Measurements from ENCODE around the gene ARID5A. TPM values are rescaled to one million over a fixed set of nuclear protein-coding genes. Genes with fewer than 3 reads are reported as not detected.

Gene ARID5A
- polyA plus RNA-seq, 1 donor from 2014 or later = not detected

DNA sequence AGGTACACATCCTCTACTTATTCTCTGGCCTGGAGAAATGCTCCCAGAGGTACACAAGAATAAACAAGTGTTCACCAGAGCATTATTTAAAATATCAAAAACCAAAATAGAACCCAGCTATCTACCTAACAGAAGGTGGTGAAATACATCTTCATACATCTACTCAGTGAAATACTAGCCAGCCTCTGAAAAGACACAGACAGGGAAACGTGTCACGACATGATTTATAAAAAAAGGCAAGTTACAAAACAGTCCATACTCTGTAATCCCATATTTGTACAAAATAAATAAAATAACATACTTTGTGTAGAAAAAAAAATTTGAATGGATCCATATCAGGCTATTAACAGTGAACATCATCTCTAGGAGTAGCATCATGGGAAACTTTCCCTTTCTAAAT, 63.4 kb downstream of the ARID5A start:
- H3K4me3 ChIP-seq (ENCODE audit: low read length) = no peak overlapping the region
- no peaks in the 10 kb centered on the region for H4K20me1 ChIP-seq (ENCODE audit: insufficient read depth)
- no peaks in the 10 kb centered on the region for H3K9me3 ChIP-seq (ENCODE audit: low read length)
- peaks cover 19% of the 10 kb centered on the region for H3K36me3 ChIP-seq (ENCODE audit: insufficient read depth, low read length)
- H3K4me2 ChIP-seq (ENCODE audit: low read length) = no peak overlapping the region
- H3F3A ChIP-seq (ENCODE audit: insufficient read depth, low read length, poor library complexity, severe bottlenecking) = no peaks in the 10 kb centered on the region
- TF ChIP-seq, protein P1, sequence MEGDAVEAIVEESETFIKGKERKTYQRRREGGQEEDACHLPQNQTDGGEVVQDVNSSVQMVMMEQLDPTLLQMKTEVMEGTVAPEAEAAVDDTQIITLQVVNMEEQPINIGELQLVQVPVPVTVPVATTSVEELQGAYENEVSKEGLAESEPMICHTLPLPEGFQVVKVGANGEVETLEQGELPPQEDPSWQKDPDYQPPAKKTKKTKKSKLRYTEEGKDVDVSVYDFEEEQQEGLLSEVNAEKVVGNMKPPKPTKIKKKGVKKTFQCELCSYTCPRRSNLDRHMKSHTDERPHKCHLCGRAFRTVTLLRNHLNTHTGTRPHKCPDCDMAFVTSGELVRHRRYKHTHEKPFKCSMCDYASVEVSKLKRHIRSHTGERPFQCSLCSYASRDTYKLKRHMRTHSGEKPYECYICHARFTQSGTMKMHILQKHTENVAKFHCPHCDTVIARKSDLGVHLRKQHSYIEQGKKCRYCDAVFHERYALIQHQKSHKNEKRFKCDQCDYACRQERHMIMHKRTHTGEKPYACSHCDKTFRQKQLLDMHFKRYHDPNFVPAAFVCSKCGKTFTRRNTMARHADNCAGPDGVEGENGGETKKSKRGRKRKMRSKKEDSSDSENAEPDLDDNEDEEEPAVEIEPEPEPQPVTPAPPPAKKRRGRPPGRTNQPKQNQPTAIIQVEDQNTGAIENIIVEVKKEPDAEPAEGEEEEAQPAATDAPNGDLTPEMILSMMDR (IDR thresholded peaks at IDR 0.05; ENCODE audit: poor library complexity, severe bottlenecking) = no peak
- TF ChIP-seq EZH2 (IDR thresholded peaks at IDR 0.05; ENCODE audit: borderline replicate concordance, insufficient read depth, low read length, poor library complexity, severe bottlenecking) = no peak
- TF ChIP-seq SMC3 (conservative IDR thresholded peaks at IDR 0.05; ENCODE audit: poor library complexity) = no peak
- no peak for TF ChIP-seq POLR2AphosphoS5 (IDR thresholded peaks at IDR 0.05)
- no peak overlapping the region for H2AFZ ChIP-seq (ENCODE audit: low read depth, low read length)
- H3K27ac ChIP-seq (ENCODE audit: low read length) = no peak overlapping the region
- H3K79me2 ChIP-seq (replicated peaks; ENCODE audit: insufficient read depth, low read length) = no peaks in the 10 kb centered on the region
- no peak overlapping the region for H3K9ac ChIP-seq (ENCODE audit: low read length)
- no peaks in the 10 kb centered on the region for H3K27me3 ChIP-seq (ENCODE audit: insufficient read depth, low read depth, low read length)
- no peaks in the 10 kb centered on the region for H3K9me2 ChIP-seq (ENCODE audit: insufficient read depth, low read length)

GRCh38 chr2:96601382-96602292, 65.1 kb downstream of the ARID5A start:
- no peak overlapping the region for H3K9ac ChIP-seq (ENCODE audit: low read length)
- H3K4me2 ChIP-seq (ENCODE audit: low read length) = no peak overlapping the region
- no peak overlapping the region for H3K4me3 ChIP-seq (ENCODE audit: low read length)
- H2AFZ ChIP-seq (ENCODE audit: low read depth, low read length) = no peak overlapping the region
- no peaks in the 10 kb centered on the region for H3F3A ChIP-seq (ENCODE audit: insufficient read depth, low read length, poor library complexity, severe bottlenecking)
- H3K36me3 ChIP-seq (ENCODE audit: insufficient read depth, low read length) = peaks cover 25% of the 10 kb centered on the region
- TF ChIP-seq POLR2AphosphoS5 (IDR thresholded peaks at IDR 0.05) = no peak
- TF ChIP-seq, protein P1 (IDR thresholded peaks at IDR 0.05; ENCODE audit: poor library complexity, severe bottlenecking) = no peak
- no peak for TF ChIP-seq EZH2 (IDR thresholded peaks at IDR 0.05; ENCODE audit: borderline replicate concordance, insufficient read depth, low read length, poor library complexity, severe bottlenecking)
- TF ChIP-seq TAF1 (IDR thresholded peaks at IDR 0.05; ENCODE audit: low read depth) = no peak
- no peak for TF ChIP-seq REST (IDR thresholded peaks at IDR 0.05; ENCODE audit: borderline replicate concordance)
- TF ChIP-seq RAD21 (conservative IDR thresholded peaks at IDR 0.05) = no peak
- no peak for TF ChIP-seq EP300 (conservative IDR thresholded peaks at IDR 0.05; ENCODE audit: poor library complexity, severe bottlenecking)
- TF ChIP-seq MXI1 (conservative IDR thresholded peaks at IDR 0.05; ENCODE audit: poor library complexity, severe bottlenecking) = no peak
- TF ChIP-seq SMC3 (conservative IDR thresholded peaks at IDR 0.05; ENCODE audit: poor library complexity) = no peak
- no peaks in the 10 kb centered on the region for H3K79me2 ChIP-seq (replicated peaks; ENCODE audit: insufficient read depth, low read length)
- no peak overlapping the region for H3K27ac ChIP-seq (ENCODE audit: low read length)
- H3K27me3 ChIP-seq (ENCODE audit: insufficient read depth, low read depth, low read length) = no peaks in the 10 kb centered on the region
- H3K9me3 ChIP-seq (ENCODE audit: low read length) = no peaks in the 10 kb centered on the region
- no peaks in the 10 kb centered on the region for H4K20me1 ChIP-seq (ENCODE audit: insufficient read depth)
- H3K9me2 ChIP-seq (ENCODE audit: insufficient read depth, low read length) = no peaks in the 10 kb centered on the region

Other genes with a start within 250 kb of the ARID5A start
- gene SNRNP200, start 231.2 kb upstream of the ARID5A start, polyA plus RNA-seq = 70.4 and 75.7 TPM in 2 replicates
- not detected in 2 replicates for gene ITPRIPL1, start 211.4 kb upstream of the ARID5A start, polyA plus RNA-seq
- gene NCAPH, start 201.0 kb upstream of the ARID5A start, polyA plus RNA-seq = 0.82 and 2.7 TPM in 2 replicates
- gene NEURL3, start 31.4 kb upstream of the ARID5A start, polyA plus RNA-seq = 0.20 TPM in 1 of 2 replicates, not detected in the other
- 37.7 and 42.5 TPM in 2 replicates for gene KANSL3, start 101.6 kb downstream of the ARID5A start, polyA plus RNA-seq
- gene FER1L5, start 106.0 kb downstream of the ARID5A start, polyA plus RNA-seq = 0.28 and 0.30 TPM in 2 replicates
- gene LMAN2L, start 203.3 kb downstream of the ARID5A start, polyA plus RNA-seq = 34.1 and 41.3 TPM in 2 replicates
- gene CNNM4, start 224.2 kb downstream of the ARID5A start, polyA plus RNA-seq = 7.2 and 7.5 TPM in 2 replicates